ENCODE results near the gene EPHA6.

The EPHA6 gene

DNA sequence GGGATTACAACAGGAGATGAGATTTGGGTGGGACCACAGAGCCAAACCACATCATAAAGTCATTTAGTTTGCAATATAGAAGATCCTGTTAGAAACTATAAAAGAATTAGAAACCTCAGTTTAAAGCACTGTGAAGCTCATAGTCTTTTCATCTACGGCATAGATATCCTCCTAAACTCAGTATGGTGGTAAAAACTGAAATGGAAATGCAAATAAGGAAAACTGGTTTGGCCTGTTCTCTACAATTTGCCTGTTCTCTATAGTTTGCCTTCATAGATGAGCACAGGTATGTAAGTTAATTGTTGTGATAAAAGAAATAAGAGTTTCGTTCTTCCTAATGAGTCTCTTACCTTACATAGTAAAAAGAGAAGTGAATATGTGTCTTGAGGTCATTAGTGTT is 618.5 kb downstream of the EPHA6 start:
- H2BK120ac ChIP-seq (ENCODE audit: low read depth, low read length), result no peak overlapping the region
- H3K79me1 ChIP-seq (replicated peaks; ENCODE audit: low read length, poor library complexity, severe bottlenecking), result no peaks in the 10 kb centered on the region
- no peak overlapping the region for H3K9ac ChIP-seq (ENCODE audit: low read length)
- H3K18ac ChIP-seq (ENCODE audit: low read depth in 1 of 2, low read length in 2 of 2), result no peak overlapping the region
- H2BK15ac ChIP-seq (ENCODE audit: low read depth, poor library complexity, severe bottlenecking), result no peak overlapping the region
- no peaks in the 10 kb centered on the region for H3K9me3 ChIP-seq (ENCODE audit: control insufficient read depth, low read length)
- H4K91ac ChIP-seq (ENCODE audit: low read length), result no peak overlapping the region
- H2AFZ ChIP-seq (ENCODE audit: low read depth, low read length), result no peak overlapping the region
- no peak for DNase-seq
- no peak overlapping the region for H3K27ac ChIP-seq (ENCODE audit: low read length, poor library complexity, severe bottlenecking)
- 40% methylated on average over 1 of the region's 2 CpGs for whole genome bisulfite sequencing
- H2BK12ac ChIP-seq (ENCODE audit: low read length in 2 of 2), result no peak overlapping the region
- no peak overlapping the region for H3K4me2 ChIP-seq (ENCODE audit: low read length, poor library complexity, severe bottlenecking)
- H2BK5ac ChIP-seq (ENCODE audit: low read depth, low read length, poor library complexity, severe bottlenecking), result no peak overlapping the region
- H3K14ac ChIP-seq (ENCODE audit: low read length in 2 of 2), result no peak overlapping the region
- H2AK5ac ChIP-seq (ENCODE audit: low read length, severe bottlenecking), result no peak overlapping the region
- H3K27me3 ChIP-seq (ENCODE audit: control insufficient read depth in 1 of 2, insufficient read depth in 1 of 2, low read length in 2 of 2), result no peaks in the 10 kb centered on the region
- no peak overlapping the region for H3K23ac ChIP-seq (ENCODE audit: low read length in 2 of 2)
- H4K8ac ChIP-seq (ENCODE audit: low read length), result no peak overlapping the region
- no peak overlapping the region for H3K4me3 ChIP-seq (ENCODE audit: insufficient read depth in 1 of 2, low read depth in 1 of 2, low read length in 2 of 2)
- no peaks in the 10 kb centered on the region for H3K36me3 ChIP-seq (ENCODE audit: control insufficient read depth in 1 of 2, insufficient read depth in 2 of 2, low read depth in 1 of 2, low read length in 2 of 2)
- no peak overlapping the region for H3K4ac ChIP-seq (ENCODE audit: low read depth in 1 of 2, low read length in 2 of 2)
- H3K4me1 ChIP-seq (ENCODE audit: control insufficient read depth, insufficient read depth, low read depth, low read length), result no peaks in the 10 kb centered on the region

DNA sequence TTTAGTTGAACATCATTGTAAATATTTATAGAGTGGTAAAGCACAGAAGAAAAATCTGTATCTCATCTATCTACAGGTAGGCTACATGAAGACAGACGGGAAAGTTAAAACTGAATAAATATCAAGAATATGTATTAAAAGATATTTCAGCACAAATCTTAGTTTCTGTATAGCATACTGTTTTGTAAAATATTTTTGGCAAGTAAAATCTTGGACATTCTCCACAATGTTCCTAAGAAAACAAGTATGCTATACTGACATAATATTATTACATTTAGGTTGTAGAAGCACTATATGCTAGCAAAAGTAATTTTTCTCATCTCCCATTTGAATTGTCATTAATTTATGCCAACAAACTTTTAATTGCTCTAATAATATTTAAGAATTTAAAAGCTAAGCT is 623.7 kb downstream of the EPHA6 start:
- H3K18ac ChIP-seq (ENCODE audit: low read depth in 1 of 2, low read length in 2 of 2), result no peak overlapping the region
- H3K27me3 ChIP-seq (ENCODE audit: control insufficient read depth in 1 of 2, insufficient read depth in 1 of 2, low read length in 2 of 2), result no peaks in the 10 kb centered on the region
- H3K9me3 ChIP-seq (ENCODE audit: control insufficient read depth, low read length), result no peaks in the 10 kb centered on the region
- H2BK15ac ChIP-seq (ENCODE audit: low read depth, poor library complexity, severe bottlenecking), result no peak overlapping the region
- no peak overlapping the region for H3K23ac ChIP-seq (ENCODE audit: low read length in 2 of 2)
- no peak for DNase-seq
- no peak overlapping the region for H2BK12ac ChIP-seq (ENCODE audit: low read length in 2 of 2)
- no peak overlapping the region for H4K91ac ChIP-seq (ENCODE audit: low read length)
- H3K36me3 ChIP-seq (ENCODE audit: control insufficient read depth in 1 of 2, insufficient read depth in 2 of 2, low read depth in 1 of 2, low read length in 2 of 2), result no peaks in the 10 kb centered on the region
- no peak overlapping the region for H2AK5ac ChIP-seq (ENCODE audit: low read length, severe bottlenecking)
- H3K4me1 ChIP-seq (ENCODE audit: control insufficient read depth, insufficient read depth, low read depth, low read length), result no peaks in the 10 kb centered on the region
- WGBS, result no CpG with 5 or more reads among the region's 1 CpG
- no peak overlapping the region for H3K9ac ChIP-seq (ENCODE audit: low read length)
- H2BK120ac ChIP-seq (ENCODE audit: low read depth, low read length), result no peak overlapping the region
- no peak overlapping the region for H3K4ac ChIP-seq (ENCODE audit: low read depth in 1 of 2, low read length in 2 of 2)
- no peak overlapping the region for H2BK5ac ChIP-seq (ENCODE audit: low read depth, low read length, poor library complexity, severe bottlenecking)
- no peak overlapping the region for H4K8ac ChIP-seq (ENCODE audit: low read length)
- H2AFZ ChIP-seq (ENCODE audit: low read depth, low read length), result no peak overlapping the region
- H3K79me1 ChIP-seq (replicated peaks; ENCODE audit: low read length, poor library complexity, severe bottlenecking), result no peaks in the 10 kb centered on the region
- H3K4me3 ChIP-seq (ENCODE audit: insufficient read depth in 1 of 2, low read depth in 1 of 2, low read length in 2 of 2), result no peak overlapping the region
- H3K4me2 ChIP-seq (ENCODE audit: low read length, poor library complexity, severe bottlenecking), result no peak overlapping the region
- H3K27ac ChIP-seq (ENCODE audit: low read length, poor library complexity, severe bottlenecking), result no peak overlapping the region
- no peak overlapping the region for H3K14ac ChIP-seq (ENCODE audit: low read length in 2 of 2)

DNA sequence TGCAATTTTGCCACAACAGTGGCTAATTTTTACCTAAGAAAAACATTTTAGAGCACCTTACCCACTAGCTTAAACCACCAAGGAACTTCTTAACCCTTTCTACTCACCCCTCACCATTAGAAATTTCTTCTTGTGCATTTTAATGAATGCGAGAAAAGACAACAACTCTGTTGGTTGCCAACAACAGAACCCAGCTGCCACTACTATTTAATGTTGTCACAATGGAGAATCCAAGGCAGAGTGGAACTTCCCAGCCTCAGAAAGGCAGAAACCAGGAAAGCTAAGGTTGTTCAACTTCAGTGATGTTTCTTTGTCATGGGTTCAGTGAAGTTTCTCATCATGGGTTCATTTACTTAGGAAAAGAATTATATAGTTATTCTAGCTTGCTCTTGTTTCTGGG is 625.0 kb downstream of the EPHA6 start:
- no peak for DNase-seq
- Histone ChIP-seq H4K8ac (ENCODE audit: low read length) (no peak overlapping the region), H3K27me3 (ENCODE audit: control insufficient read depth in 1 of 2, insufficient read depth in 1 of 2, low read length in 2 of 2) (no peaks in the 10 kb centered on the region), H3K9ac (ENCODE audit: low read length) (no peak overlapping the region), H3K4me1 (ENCODE audit: control insufficient read depth, insufficient read depth, low read depth, low read length) (no peaks in the 10 kb centered on the region), H2BK5ac (ENCODE audit: low read depth, low read length, poor library complexity, severe bottlenecking) (no peak overlapping the region), H3K27ac (ENCODE audit: low read length, poor library complexity, severe bottlenecking) (no peak overlapping the region), H3K4ac (ENCODE audit: low read depth in 1 of 2, low read length in 2 of 2) (no peak overlapping the region), H3K4me3 (ENCODE audit: insufficient read depth in 1 of 2, low read depth in 1 of 2, low read length in 2 of 2) (no peak overlapping the region), H2AK5ac (ENCODE audit: low read length, severe bottlenecking) (no peak overlapping the region), H3K23ac (ENCODE audit: low read length in 2 of 2) (no peak overlapping the region), H3K36me3 (ENCODE audit: control insufficient read depth in 1 of 2, insufficient read depth in 2 of 2, low read depth in 1 of 2, low read length in 2 of 2) (no peaks in the 10 kb centered on the region), H4K91ac (ENCODE audit: low read length) (no peak overlapping the region), H3K79me1 (replicated peaks; ENCODE audit: low read length, poor library complexity, severe bottlenecking) (no peaks in the 10 kb centered on the region), H2AFZ (ENCODE audit: low read depth, low read length) (no peak overlapping the region), H3K4me2 (ENCODE audit: low read length, poor library complexity, severe bottlenecking) (no peak overlapping the region), H2BK120ac (ENCODE audit: low read depth, low read length) (no peak overlapping the region), H3K9me3 (ENCODE audit: control insufficient read depth, low read length) (no peaks in the 10 kb centered on the region), H2BK12ac (ENCODE audit: low read length in 2 of 2) (no peak overlapping the region), H2BK15ac (ENCODE audit: low read depth, poor library complexity, severe bottlenecking) (no peak overlapping the region), H3K14ac (ENCODE audit: low read length in 2 of 2) (no peak overlapping the region), H3K18ac (ENCODE audit: low read depth in 1 of 2, low read length in 2 of 2) (no peak overlapping the region)
- 76% methylated on average over 1 of the region's 1 CpG for whole genome bisulfite sequencing

DNA sequence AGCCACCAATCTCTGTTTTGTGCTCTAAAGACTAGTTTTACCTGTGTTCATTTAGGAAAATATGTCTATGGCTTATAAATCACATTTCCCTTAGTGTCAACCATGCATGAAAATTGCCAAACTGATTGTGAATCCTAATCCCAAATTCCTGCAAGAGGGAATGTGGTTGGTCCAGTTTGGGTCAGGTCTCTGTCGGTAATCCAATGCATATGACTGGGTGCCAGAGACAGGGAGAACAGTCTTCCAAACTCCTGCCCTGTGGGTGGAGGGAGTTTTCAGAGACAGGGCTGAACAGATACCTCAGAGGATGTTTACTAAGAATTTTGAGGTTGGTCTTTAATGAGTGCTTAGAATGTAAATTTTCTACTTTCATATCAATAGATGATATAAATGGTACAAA is 649.6 kb downstream of the EPHA6 start:
- Histone ChIP-seq H3K23ac (ENCODE audit: low read length in 2 of 2) (no peak overlapping the region), H4K8ac (ENCODE audit: low read length) (no peak overlapping the region)
- WGBS, result 25% methylated on average over 1 of the region's 1 CpG

More for the DNA sequence above, 649.6 kb downstream of the EPHA6 start:
- no peak overlapping the region for H3K27ac ChIP-seq (ENCODE audit: low read length, poor library complexity, severe bottlenecking)
- no peak overlapping the region for H3K4me2 ChIP-seq (ENCODE audit: low read length, poor library complexity, severe bottlenecking)
- no peaks in the 10 kb centered on the region for H3K27me3 ChIP-seq (ENCODE audit: control insufficient read depth in 1 of 2, insufficient read depth in 1 of 2, low read length in 2 of 2)
- H3K4me1 ChIP-seq (ENCODE audit: control insufficient read depth, insufficient read depth, low read depth, low read length), result no peaks in the 10 kb centered on the region
- no peaks in the 10 kb centered on the region for H3K9me3 ChIP-seq (ENCODE audit: control insufficient read depth, low read length)
- no peak for DNase-seq
- no peak overlapping the region for H2AK5ac ChIP-seq (ENCODE audit: low read length, severe bottlenecking)
- no peak overlapping the region for H3K4me3 ChIP-seq (ENCODE audit: insufficient read depth in 1 of 2, low read depth in 1 of 2, low read length in 2 of 2)
- H2AFZ ChIP-seq (ENCODE audit: low read depth, low read length), result no peak overlapping the region
- H3K14ac ChIP-seq (ENCODE audit: low read length in 2 of 2), result no peak overlapping the region
- H3K9ac ChIP-seq (ENCODE audit: low read length), result no peak overlapping the region
- no peaks in the 10 kb centered on the region for H3K79me1 ChIP-seq (replicated peaks; ENCODE audit: low read length, poor library complexity, severe bottlenecking)
- H2BK5ac ChIP-seq (ENCODE audit: low read depth, low read length, poor library complexity, severe bottlenecking), result no peak overlapping the region
- no peak overlapping the region for H4K91ac ChIP-seq (ENCODE audit: low read length)
- no peak overlapping the region for H2BK15ac ChIP-seq (ENCODE audit: low read depth, poor library complexity, severe bottlenecking)
- no peak overlapping the region for H3K18ac ChIP-seq (ENCODE audit: low read depth in 1 of 2, low read length in 2 of 2)
- no peak overlapping the region for H2BK120ac ChIP-seq (ENCODE audit: low read depth, low read length)
- H2BK12ac ChIP-seq (ENCODE audit: low read length in 2 of 2), result no peak overlapping the region
- no peak overlapping the region for H3K4ac ChIP-seq (ENCODE audit: low read depth in 1 of 2, low read length in 2 of 2)
- no peaks in the 10 kb centered on the region for H3K36me3 ChIP-seq (ENCODE audit: control insufficient read depth in 1 of 2, insufficient read depth in 2 of 2, low read depth in 1 of 2, low read length in 2 of 2)
